ENCODE measurements around the gene MS4A12.

GRCh38 chr11:60515144-60515855 is 22.7 kb downstream of the MS4A12 start, which contains the start of gene MS4A13:
- TF ChIP-seq CTCF (optimal IDR thresholded peaks at IDR 0.05 in 1 of 3, IDR thresholded peaks at IDR 0.05 in 1 of 3, conservative IDR thresholded peaks at IDR 0.05 in 1 of 3; ENCODE audit: extremely low read depth in 1 of 3, insufficient read depth in 2 of 3, low read length in 3 of 3) (no peak), EZH2 (IDR thresholded peaks at IDR 0.05; ENCODE audit: low read length) (no peak)

Data from keratinocyte (primary cell).